ENCODE measurements around the gene KRTAP16-1. TPM values are rescaled to one million over a fixed set of nuclear protein-coding genes. Genes with fewer than 3 reads are reported as not detected.

The KRTAP16-1 gene, protein sequence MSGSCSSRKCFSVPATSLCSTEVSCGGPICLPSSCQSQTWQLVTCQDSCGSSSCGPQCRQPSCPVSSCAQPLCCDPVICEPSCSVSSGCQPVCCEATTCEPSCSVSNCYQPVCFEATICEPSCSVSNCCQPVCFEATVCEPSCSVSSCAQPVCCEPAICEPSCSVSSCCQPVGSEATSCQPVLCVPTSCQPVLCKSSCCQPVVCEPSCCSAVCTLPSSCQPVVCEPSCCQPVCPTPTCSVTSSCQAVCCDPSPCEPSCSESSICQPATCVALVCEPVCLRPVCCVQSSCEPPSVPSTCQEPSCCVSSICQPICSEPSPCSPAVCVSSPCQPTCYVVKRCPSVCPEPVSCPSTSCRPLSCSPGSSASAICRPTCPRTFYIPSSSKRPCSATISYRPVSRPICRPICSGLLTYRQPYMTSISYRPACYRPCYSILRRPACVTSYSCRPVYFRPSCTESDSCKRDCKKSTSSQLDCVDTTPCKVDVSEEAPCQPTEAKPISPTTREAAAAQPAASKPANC
- not detected in 2 replicates for total RNA-seq

GRCh38 chr17:41308918-41309359, at the start of gene KRTAP16-1:
TSS of gene KRTAP16-1 (minus strand) at chr17:41309309. CDS start at chr17:41309253, 56 bp downstream.

GRCh38 chr17:41350381-41350878, 41.3 kb upstream of the KRTAP16-1 start, which contains the start of gene KRT33A:
TSS of gene KRT33A (minus strand) at chr17:41350828. CDS start at chr17:41350767, 61 bp downstream.

DNA sequence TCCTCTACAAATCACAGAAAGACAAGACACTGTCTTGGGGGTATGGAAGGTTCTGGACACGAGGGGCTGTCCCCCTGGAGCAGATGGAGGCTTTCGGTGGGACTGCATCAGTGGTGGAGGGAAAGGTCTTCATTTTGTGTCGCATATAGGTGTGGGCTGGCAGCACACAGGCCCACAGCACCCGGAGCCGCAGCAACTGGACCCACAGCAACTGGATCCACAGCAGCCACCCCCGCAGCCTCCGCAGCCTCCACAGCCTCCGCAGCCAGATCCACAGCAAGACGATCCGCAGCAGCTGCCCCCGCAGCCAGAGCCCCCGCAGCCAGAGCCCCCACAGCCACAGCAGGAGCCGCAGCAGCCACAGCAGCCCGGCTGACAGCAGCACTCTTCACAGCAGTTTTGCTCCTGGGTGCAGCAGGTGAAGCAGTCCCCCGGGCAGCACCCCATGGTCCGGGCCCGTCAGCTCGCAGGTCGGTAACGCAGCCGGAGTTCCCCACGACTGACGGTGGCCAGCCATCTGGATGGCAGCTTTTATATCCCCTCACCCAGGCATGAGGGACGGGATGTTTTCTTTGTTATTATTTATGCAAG, 6.2 kb upstream of the KRTAP16-1 start, which contains the start of gene KRTAP17-1:
KRTAP17-1 (minus strand) TSS at position 507 of the 591 bp plus-strand sequence; CDS start at position 447, 60 bp downstream.

GRCh38 chr17:41301916-41302901, 6.9 kb downstream of the KRTAP16-1 start, which contains the start of gene KRTAP29-1:
TSS of gene KRTAP29-1 (minus strand) at chr17:41302851. CDS start at chr17:41302851, 0 bp downstream.

GRCh38 chr17:41275648-41276190, 33.4 kb downstream of the KRTAP16-1 start, which contains the start of gene KRTAP9-7:
TSS of gene KRTAP9-7 (plus strand) at chr17:41275698. CDS start at chr17:41275698, 0 bp downstream.

DNA sequence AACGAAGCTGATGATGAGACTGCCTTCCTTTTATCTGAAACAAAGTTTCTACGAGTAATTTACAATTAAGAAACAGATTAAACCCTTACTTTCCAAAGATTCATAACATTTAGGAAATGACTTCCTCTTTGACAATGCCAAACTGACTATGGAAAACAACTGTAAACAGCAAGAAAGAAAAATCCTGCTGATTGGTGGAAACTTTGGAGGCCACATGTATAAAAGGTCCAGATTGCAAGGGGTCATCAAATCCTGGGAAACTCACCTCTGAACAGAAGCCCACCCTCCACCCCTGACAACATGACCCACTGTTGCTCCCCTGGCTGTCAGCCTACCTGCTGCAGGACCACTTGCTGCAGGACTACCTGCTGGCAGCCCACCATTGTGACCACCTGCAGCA, 44.0 kb downstream of the KRTAP16-1 start, which contains the start of gene KRTAP9-6:
KRTAP9-6 (plus strand) TSS at position 301 of the 400 bp plus-strand sequence; CDS start at position 301, 0 bp downstream.

Other genes with a start within 250 kb of the KRTAP16-1 start
- gene KRTAP2-3, start 249.2 kb downstream of the KRTAP16-1 start, total RNA-seq: not detected in 2 replicates
- gene KRTAP2-4, start 243.4 kb downstream of the KRTAP16-1 start, total RNA-seq: not detected in 2 replicates
- gene KRTAP4-7, start 225.2 kb downstream of the KRTAP16-1 start, total RNA-seq: not detected in 2 replicates
- gene KRTAP4-8, start 211.2 kb downstream of the KRTAP16-1 start, total RNA-seq: not detected in 2 replicates
- not detected in 2 replicates for gene KRTAP4-16, start 207.1 kb downstream of the KRTAP16-1 start, total RNA-seq
- not detected in 2 replicates for gene KRTAP4-9, start 203.9 kb downstream of the KRTAP16-1 start, total RNA-seq
- not detected in 2 replicates for gene KRTAP4-11, start 190.9 kb downstream of the KRTAP16-1 start, total RNA-seq
- gene KRTAP4-12, start 185.1 kb downstream of the KRTAP16-1 start, total RNA-seq: not detected in 2 replicates
- not detected in 2 replicates for gene KRTAP4-6, start 168.8 kb downstream of the KRTAP16-1 start, total RNA-seq
- not detected in 2 replicates for gene KRTAP4-5, start 159.5 kb downstream of the KRTAP16-1 start, total RNA-seq
- gene KRTAP4-4, start 148.6 kb downstream of the KRTAP16-1 start, total RNA-seq: not detected in 2 replicates
- gene KRTAP4-3, start 141.1 kb downstream of the KRTAP16-1 start, total RNA-seq: not detected in 2 replicates
- not detected in 2 replicates for gene KRTAP4-2, start 131.1 kb downstream of the KRTAP16-1 start, total RNA-seq
- gene KRTAP4-1, start 124.4 kb downstream of the KRTAP16-1 start, total RNA-seq: not detected in 2 replicates
- not detected in 2 replicates for gene KRTAP9-1, start 119.4 kb downstream of the KRTAP16-1 start, total RNA-seq
- not detected in 2 replicates for gene KRTAP9-2, start 82.7 kb downstream of the KRTAP16-1 start, total RNA-seq
- gene KRTAP9-3, start 76.9 kb downstream of the KRTAP16-1 start, total RNA-seq: not detected in 2 replicates
- gene KRTAP9-8, start 71.3 kb downstream of the KRTAP16-1 start, total RNA-seq: not detected in 2 replicates
- gene KRTAP9-4, start 59.6 kb downstream of the KRTAP16-1 start, total RNA-seq: not detected in 2 replicates
- not detected in 2 replicates for gene KRTAP9-9, start 53.9 kb downstream of the KRTAP16-1 start, total RNA-seq
- gene KRTAP9-6, start 43.9 kb downstream of the KRTAP16-1 start, total RNA-seq: not detected in 2 replicates
- gene KRTAP9-7, start 33.6 kb downstream of the KRTAP16-1 start, total RNA-seq: not detected in 2 replicates
- gene KRTAP29-1, start 6.5 kb downstream of the KRTAP16-1 start, total RNA-seq: not detected in 2 replicates
- gene KRTAP17-1, start 6.4 kb upstream of the KRTAP16-1 start, total RNA-seq: not detected in 2 replicates
- not detected in 2 replicates for gene KRT33A, start 41.5 kb upstream of the KRTAP16-1 start, total RNA-seq
- 0.14 and 0.18 TPM in 2 replicates for gene KRT33B, start 60.5 kb upstream of the KRTAP16-1 start, total RNA-seq
- 1.00 and 1.3 TPM in 2 replicates for gene KRT34, start 73.0 kb upstream of the KRTAP16-1 start, total RNA-seq
- not detected in 2 replicates for gene KRT31, start 88.3 kb upstream of the KRTAP16-1 start, total RNA-seq
- gene KRT37, start 115.3 kb upstream of the KRTAP16-1 start, total RNA-seq: not detected in 2 replicates
- gene KRT38, start 131.7 kb upstream of the KRTAP16-1 start, total RNA-seq: 0.09 and 0.14 TPM in 2 replicates
- under 0.01 TPM in 1 of 2 replicates, not detected in the other for gene KRT32, start 158.1 kb upstream of the KRTAP16-1 start, total RNA-seq
- gene KRT35, start 171.8 kb upstream of the KRTAP16-1 start, total RNA-seq: not detected in 2 replicates
- not detected in 2 replicates for gene KRT36, start 180.6 kb upstream of the KRTAP16-1 start, total RNA-seq
- 0.28 and 0.65 TPM in 2 replicates for gene KRT13, start 196.3 kb upstream of the KRTAP16-1 start, total RNA-seq
- 0.43 and 0.74 TPM in 2 replicates for gene KRT15, start 209.6 kb upstream of the KRTAP16-1 start, total RNA-seq
- 33.6 and 58.1 TPM in 2 replicates for gene KRT19, start 219.0 kb upstream of the KRTAP16-1 start, total RNA-seq